Measurements from ENCODE around the gene XXYLT1.

- TF ChIP-seq TAF1 (IDR thresholded peaks at IDR 0.05; ENCODE audit: borderline replicate concordance, low read depth, low read length) (no peak), POLR2AphosphoS5 (IDR thresholded peaks at IDR 0.05; ENCODE audit: low read depth, low read length) (no peak)
Measured at GRCh38 chr3:195297446-195297845, 26.5 kb upstream of the XXYLT1 start.
